ENCODE measurements around the gene TTLL12.

The TTLL12 gene

DNA sequence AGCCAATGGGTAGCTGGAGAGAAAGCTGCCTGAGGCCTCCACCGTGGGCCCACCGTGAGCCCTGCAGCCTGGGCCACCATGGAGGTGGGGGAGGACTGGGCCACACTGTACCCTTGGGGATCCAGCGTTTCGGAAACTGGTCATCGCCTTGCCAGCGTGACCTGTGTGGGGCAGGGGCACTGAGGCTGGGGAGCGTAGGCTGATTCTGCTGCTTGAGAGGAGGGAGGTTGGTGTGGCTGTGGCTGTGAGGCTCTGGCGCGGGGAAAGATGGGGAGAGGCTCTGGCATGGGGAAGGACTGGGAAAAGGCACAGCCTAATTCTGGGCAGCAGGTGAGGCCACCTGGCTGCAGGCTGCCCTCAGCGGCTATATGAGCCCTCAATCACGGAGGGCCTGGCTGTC lies 12.6 kb upstream of the TTLL12 start:
- TF ChIP-seq CTCF (IDR thresholded peaks at IDR 0.05; ENCODE audit: borderline replicate concordance, insufficient read depth, low read depth, low read length): no peak
- H3K4me3 ChIP-seq (ENCODE audit: low read depth, low read length): no peak overlapping the region

DNA sequence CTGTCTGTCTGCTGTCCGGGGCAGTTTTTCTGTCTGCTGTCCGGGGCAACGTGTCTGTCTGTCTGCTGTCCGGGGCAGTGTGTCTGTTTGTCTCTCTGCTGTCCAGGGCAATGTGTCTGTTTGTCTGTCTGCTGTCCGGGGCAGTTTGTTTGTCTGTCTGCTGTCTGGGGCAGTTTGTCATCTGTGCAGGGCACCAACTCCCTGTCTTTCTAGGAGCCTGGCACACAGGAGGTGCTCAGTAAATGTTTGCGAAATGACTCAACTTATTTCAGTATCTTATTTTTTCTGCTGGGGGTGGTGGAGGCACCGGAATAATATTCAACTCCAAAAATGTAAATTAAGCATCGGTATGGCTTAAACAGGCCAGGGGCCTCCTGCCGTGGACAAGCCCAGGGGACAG lies 12.0 kb upstream of the TTLL12 start:
- TF ChIP-seq CTCF (IDR thresholded peaks at IDR 0.05; ENCODE audit: borderline replicate concordance, insufficient read depth, low read depth, low read length): no peak

DNA sequence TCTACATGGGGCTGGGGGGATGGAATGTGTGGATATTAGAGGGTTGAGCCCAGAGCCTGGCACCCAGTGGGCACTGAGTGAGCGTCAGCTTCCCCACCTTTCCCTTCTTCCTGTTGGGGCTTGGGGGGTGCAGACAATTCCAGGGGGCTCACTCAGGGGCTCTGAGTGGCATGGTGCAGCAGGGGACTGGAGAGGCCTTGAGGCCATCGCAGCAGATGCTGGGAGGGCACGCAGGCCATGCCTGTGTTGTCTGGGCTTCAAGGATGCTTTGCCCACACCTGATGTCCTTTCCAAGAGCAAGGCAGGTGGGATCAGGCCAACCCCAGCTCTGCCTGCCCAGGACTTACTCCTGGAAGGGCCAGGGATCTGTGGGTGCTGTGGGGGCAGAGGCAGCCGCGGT lies 11.2 kb upstream of the TTLL12 start:
- no peak overlapping the region for H3K4me3 ChIP-seq (ENCODE audit: low read depth, low read length)
- no peak for TF ChIP-seq CTCF (IDR thresholded peaks at IDR 0.05; ENCODE audit: borderline replicate concordance, insufficient read depth, low read depth, low read length)

More for the DNA sequence above, 12.0 kb upstream of the TTLL12 start:
- H3K4me3 ChIP-seq (ENCODE audit: low read depth, low read length): no peak overlapping the region

DNA sequence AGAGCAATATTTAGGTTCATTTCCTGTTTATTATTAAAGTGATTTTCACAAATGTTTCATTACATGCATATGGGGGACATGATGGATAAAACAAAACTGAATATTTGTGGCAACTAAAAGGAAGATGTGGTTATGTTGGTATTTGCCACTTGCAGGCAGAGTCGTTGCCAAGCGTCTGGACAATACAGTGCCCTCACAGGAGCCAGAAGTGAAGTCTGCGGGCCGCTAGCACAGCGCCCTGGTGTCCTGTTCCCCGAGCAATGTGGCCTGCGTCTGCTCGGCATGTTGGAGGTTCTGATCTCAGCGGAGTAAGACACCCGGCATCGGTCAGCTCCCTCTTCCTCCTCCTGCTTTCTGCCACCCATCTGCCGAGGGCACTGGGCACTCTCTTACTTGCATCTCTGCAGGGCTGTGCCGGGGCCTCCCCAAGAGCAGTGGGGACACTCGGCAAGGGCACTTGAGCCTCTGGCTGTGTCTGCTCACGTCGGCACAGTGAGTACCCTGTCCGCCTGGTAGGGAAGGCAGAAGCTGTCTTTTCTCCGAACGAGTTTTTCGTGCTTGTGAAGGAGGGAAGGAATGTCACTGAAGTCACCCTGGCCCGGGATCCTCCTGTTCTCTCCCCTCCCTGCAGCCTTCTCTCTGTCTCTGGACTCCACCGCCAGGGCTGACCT lies 10.5 kb upstream of the TTLL12 start:
- no peak overlapping the region for H3K4me3 ChIP-seq (ENCODE audit: low read depth, low read length)
- TF ChIP-seq CTCF (IDR thresholded peaks at IDR 0.05; ENCODE audit: borderline replicate concordance, insufficient read depth, low read depth, low read length): no peak

DNA sequence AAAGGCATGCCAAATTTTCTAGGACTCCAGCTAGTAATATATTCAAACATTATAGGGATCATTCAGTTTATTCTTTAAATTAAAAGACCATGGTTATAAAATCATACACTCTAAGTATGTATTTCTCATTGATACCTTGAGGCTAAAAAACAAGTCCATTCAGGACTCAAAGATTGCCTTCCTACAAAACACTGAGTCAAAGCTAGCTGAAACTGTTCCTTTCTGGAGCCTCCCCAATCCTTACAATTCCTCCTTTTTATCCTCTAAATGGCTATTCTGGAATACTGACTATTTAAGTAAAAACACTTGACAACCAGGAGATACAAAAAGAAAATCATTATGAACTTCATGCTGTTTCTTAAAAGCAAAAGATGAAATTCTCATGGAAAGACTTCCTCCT lies 4.9 kb upstream of the TTLL12 start:
- H3K4me3 ChIP-seq (ENCODE audit: low read depth, low read length): no peak overlapping the region
- TF ChIP-seq CTCF (IDR thresholded peaks at IDR 0.05; ENCODE audit: borderline replicate concordance, insufficient read depth, low read depth, low read length): no peak

- no peak overlapping the region for H3K4me3 ChIP-seq (ENCODE audit: low read depth, low read length)
- TF ChIP-seq CTCF (IDR thresholded peaks at IDR 0.05; ENCODE audit: borderline replicate concordance, insufficient read depth, low read depth, low read length): no peak
These were observed 2.1 kb upstream of the TTLL12 start for GRCh38 chr22:43188829-43189545.

All from GM12875 (cell line).